Astrocyte (in vitro differentiated cells and primary cell): ENCODE measurements around the gene FAM98C. TPM values are rescaled to one million over a fixed set of nuclear protein-coding genes. Genes with fewer than 3 reads are reported as not detected.

ENCODE experiments used
- DNase-seq: peaks from one replicate; pipeline ENCODE4 v3.0.0-alpha.2; 2010; ENCODE audit warnings: low read depth
- FAIRE-seq: peaks from 2 replicates; lab custom pipeline; 2011; peaks lifted over from hg19 to GRCh38; lab: Jason Lieb, UNC
- H2AFZ ChIP-seq: 2 replicates; pipeline ENCODE4 v1.6.0; 2012; ENCODE audit warnings: low read depth, low read length, inconsistent platforms
- H3K27ac ChIP-seq: 2 replicates; pipeline ENCODE4 v1.5.1; 2011; ENCODE audit warnings: low read depth, low read length, inconsistent platforms
- H3K27me3 ChIP-seq: 2 replicates; pipeline ENCODE4 v1.6.0; 2011; ENCODE audit warnings: low read length, inconsistent platforms; ENCODE audit not compliant: insufficient read depth
- H3K36me3 ChIP-seq: 2 replicates; pipeline ENCODE4 v1.5.1; 2011; ENCODE audit warnings: low read length, inconsistent platforms; ENCODE audit not compliant: insufficient read depth
- H3K4me1 ChIP-seq: 2 replicates; pipeline ENCODE4 v1.5.1; 2011; ENCODE audit warnings: low read length, inconsistent platforms; ENCODE audit not compliant: insufficient read depth
- H3K4me2 ChIP-seq: 2 replicates; pipeline ENCODE4 v1.6.0; 2012; ENCODE audit warnings: low read length, inconsistent platforms
- H3K4me3 ChIP-seq: 2 replicates; pipeline ENCODE4 v1.5.1; 2011; ENCODE audit warnings: low read depth, mild to moderate bottlenecking, low read length, inconsistent platforms; ENCODE audit not compliant: insufficient read depth
- H3K79me2 ChIP-seq: 2 replicates; pipeline ENCODE4 v1.6.0; 2012; ENCODE audit warnings: mild to moderate bottlenecking, low read length, inconsistent platforms; ENCODE audit not compliant: insufficient read depth
- H3K9ac ChIP-seq: 2 replicates; pipeline ENCODE4 v1.6.0; 2012; ENCODE audit warnings: mild to moderate bottlenecking, low read length, inconsistent platforms
- H3K9me3 ChIP-seq: 2 replicates; pipeline ENCODE4 v1.5.1; 2012; ENCODE audit warnings: low read depth, mild to moderate bottlenecking, low read length, inconsistent platforms; ENCODE audit not compliant: insufficient read depth
- H4K20me1 ChIP-seq: 2 replicates; pipeline ENCODE4 v1.6.0; 2012; ENCODE audit warnings: low read length, inconsistent platforms; ENCODE audit not compliant: insufficient read depth
- H3K27ac Mint-ChIP-seq: one replicate; pipeline ENCODE4 v1.8.0; 2021; ENCODE audit warnings: mild to moderate bottlenecking, mixed read lengths; ENCODE audit not compliant: unreplicated experiment
- H3K27me3 Mint-ChIP-seq: one replicate; pipeline ENCODE4 v1.8.0; 2021; ENCODE audit warnings: low read depth, mixed read lengths; ENCODE audit not compliant: unreplicated experiment
- H3K36me3 Mint-ChIP-seq: one replicate; pipeline ENCODE4 v1.8.0; 2021; ENCODE audit warnings: low read depth, mixed read lengths; ENCODE audit not compliant: unreplicated experiment
- H3K4me1 Mint-ChIP-seq: one replicate; pipeline ENCODE4 v1.8.0; 2021; ENCODE audit warnings: low read depth, mixed read lengths; ENCODE audit not compliant: unreplicated experiment
- H3K4me3 Mint-ChIP-seq: one replicate; pipeline ENCODE4 v1.8.0; 2021; ENCODE audit warnings: mild to moderate bottlenecking, moderate library complexity, mixed read lengths; ENCODE audit not compliant: unreplicated experiment
- H3K9me3 Mint-ChIP-seq: one replicate; pipeline ENCODE4 v1.8.0; 2021; ENCODE audit warnings: mild to moderate bottlenecking, mixed read lengths; ENCODE audit not compliant: unreplicated experiment
- CTCF ChIP-seq: IDR thresholded peaks from 2 replicates; pipeline ENCODE4 v1.5.1; 2011; ENCODE audit warnings: low read depth, mild to moderate bottlenecking, inconsistent platforms, low read length, moderate library complexity; ENCODE audit not compliant: insufficient read depth
- EZH2 ChIP-seq: IDR thresholded peaks from 2 replicates; pipeline ENCODE4 v1.6.1; 2012; ENCODE audit warnings: mild to moderate bottlenecking, low read length, inconsistent platforms; ENCODE audit not compliant: insufficient read depth
- total RNA-seq: library from RNA; stranded (reverse); gene quantifications from 2 replicates; pipeline ENCODE4 v1.2.1, GENCODE V29; 2021

Gene FAM98C
- total RNA-seq, 1 donor from 2014 or later, result 15.0 TPM

- Histone ChIP-seq H3K4me3 (no peak overlapping the region), H3K4me1 (no peaks in the 10 kb centered on the region), H3K4me2 (no peak overlapping the region), H3K27me3 (peaks cover 3% of the 10 kb centered on the region), H2AFZ (no peak overlapping the region), H3K9me3 (no peaks in the 10 kb centered on the region), H3K9ac (no peak overlapping the region), H3K79me2 (no peaks in the 10 kb centered on the region), H3K27ac (no peak overlapping the region), H3K36me3 (no peaks in the 10 kb centered on the region), H4K20me1 (no peaks in the 10 kb centered on the region)
- Mint-ChIP-seq H3K27ac (no peak overlapping the region), H3K9me3 (peaks cover 2% of the 10 kb centered on the region), H3K4me3 (no peak overlapping the region), H3K36me3 (no peaks in the 10 kb centered on the region), H3K27me3 (peaks cover 29% of the 10 kb centered on the region), H3K4me1 (no peaks in the 10 kb centered on the region)
- DNase-seq, result no peak
- no peak for FAIRE-seq
- TF ChIP-seq CTCF (no peak), EZH2 (no peak)
These were observed 33.3 kb upstream of the FAM98C start for GRCh38 chr19:38369584-38369983.

DNA sequence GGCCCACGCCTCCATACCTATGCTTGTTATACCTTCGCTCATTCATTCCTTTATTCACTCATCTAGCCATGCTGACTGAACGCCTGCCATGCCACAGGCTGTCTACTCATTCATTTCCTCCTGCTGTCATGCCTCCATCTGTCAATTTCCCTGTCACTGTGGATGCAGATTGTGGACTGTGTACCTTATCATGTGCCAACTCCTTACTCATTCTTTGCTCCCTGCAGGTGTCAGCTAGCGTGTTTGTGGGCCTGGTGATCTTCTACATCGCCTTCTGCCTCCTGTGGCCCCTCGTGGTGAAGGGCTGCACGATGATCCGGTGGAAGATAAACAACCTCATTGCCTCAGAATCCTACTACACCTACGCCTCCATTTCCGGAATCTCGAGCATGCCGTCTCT, 32.6 kb upstream of the FAM98C start:
- no peak overlapping the region for H3K9ac ChIP-seq
- H3K4me1 ChIP-seq, result no peaks in the 10 kb centered on the region
- DNase-seq (no peak), FAIRE-seq (no peak)
- no peaks in the 10 kb centered on the region for H3K36me3 ChIP-seq
- no peaks in the 10 kb centered on the region for H3K4me1 Mint-ChIP-seq
- H3K27me3 Mint-ChIP-seq, result peaks cover 29% of the 10 kb centered on the region
- no peak for TF ChIP-seq EZH2
- no peak for TF ChIP-seq CTCF
- H3K79me2 ChIP-seq, result peaks cover 7% of the 10 kb centered on the region
- H4K20me1 ChIP-seq, result peaks cover 2% of the 10 kb centered on the region
- no peak overlapping the region for H3K4me3 ChIP-seq
- no peak overlapping the region for H3K27ac ChIP-seq
- H3K9me3 Mint-ChIP-seq, result peaks cover 2% of the 10 kb centered on the region
- H3K4me3 Mint-ChIP-seq, result no peak overlapping the region
- H3K4me2 ChIP-seq, result no peak overlapping the region
- H3K27me3 ChIP-seq, result peaks cover 3% of the 10 kb centered on the region
- no peak overlapping the region for H2AFZ ChIP-seq
- no peak overlapping the region for H3K27ac Mint-ChIP-seq
- no peaks in the 10 kb centered on the region for H3K36me3 Mint-ChIP-seq
- H3K9me3 ChIP-seq, result no peaks in the 10 kb centered on the region

- no peak overlapping the region for H3K27ac ChIP-seq
- H3K36me3 Mint-ChIP-seq, result no peaks in the 10 kb centered on the region
- no peak overlapping the region for H3K4me2 ChIP-seq
- H4K20me1 ChIP-seq, result peaks cover 10% of the 10 kb centered on the region
- H3K4me3 Mint-ChIP-seq, result no peak overlapping the region
- FAIRE-seq (no peak), DNase-seq (no peak)
- H3K27ac Mint-ChIP-seq, result no peak overlapping the region
- no peaks in the 10 kb centered on the region for H3K9me3 ChIP-seq
- H3K9ac ChIP-seq, result no peak overlapping the region
- H3K27me3 ChIP-seq, result peaks cover 3% of the 10 kb centered on the region
- H3K27me3 Mint-ChIP-seq, result peaks cover 27% of the 10 kb centered on the region
- no peak for TF ChIP-seq EZH2
- TF ChIP-seq CTCF, result no peak
- peaks cover 14% of the 10 kb centered on the region for H3K79me2 ChIP-seq
- H3K36me3 ChIP-seq, result no peaks in the 10 kb centered on the region
- no peak overlapping the region for H3K4me3 ChIP-seq
- peaks cover 6% of the 10 kb centered on the region for H3K4me1 ChIP-seq
- H3K4me1 Mint-ChIP-seq, result peaks cover 1% of the 10 kb centered on the region
- H2AFZ ChIP-seq, result no peak overlapping the region
- peaks cover 2% of the 10 kb centered on the region for H3K9me3 Mint-ChIP-seq
These were observed 31.8 kb upstream of the FAM98C start for GRCh38 chr19:38371081-38371480.
